NB4 (cell line): ENCODE results near the gene TIAM2.

Source experiments
- DNase-seq: peaks from one replicate; pipeline ENCODE4 v3.0.0; 2010; ENCODE audit warnings: low read depth
- H3K4me3 ChIP-seq: one replicate; pipeline ENCODE4 v1.5.1; 2011; ENCODE audit warnings: mild to moderate bottlenecking, low read depth, low read length, moderate library complexity
- CTCF ChIP-seq: IDR thresholded peaks from one replicate; pipeline ENCODE4 v1.5.1; 2012; ENCODE audit warnings: low read depth, low read length
- MAX ChIP-seq: IDR thresholded peaks from 2 replicates; pipeline ENCODE4 v1.6.1; 2011; ENCODE audit warnings: low read depth, low read length
- MYC ChIP-seq: IDR thresholded peaks from 2 replicates; pipeline ENCODE4 v1.6.1; 2011; ENCODE audit warnings: low read depth, low read length
- POLR2A ChIP-seq: IDR thresholded peaks from 2 replicates; pipeline ENCODE4 v1.6.1; 2011; ENCODE audit warnings: mild to moderate bottlenecking; ENCODE audit not compliant: insufficient read length; ENCODE audit errors: extremely low read depth

TIAM2 gene

GRCh38 chr6:155088856-155089255 is 93.7 kb downstream of the TIAM2 start:
- no peak overlapping the region for H3K4me3 ChIP-seq
- TF ChIP-seq MAX (no peak), POLR2A (no peak), MYC (no peak), CTCF (no peak)
- no peak for DNase-seq

- no peak for DNase-seq
- H3K4me3 ChIP-seq: no peak overlapping the region
- TF ChIP-seq CTCF (no peak), MAX (no peak), POLR2A (no peak), MYC (no peak)
These were observed 94.6 kb downstream of the TIAM2 start for GRCh38 chr6:155089746-155090145.

GRCh38 chr6:155090166-155090565 is 95.1 kb downstream of the TIAM2 start:
- H3K4me3 ChIP-seq: no peak overlapping the region
- TF ChIP-seq CTCF: no peak
- TF ChIP-seq MYC: no peak
- no peak for TF ChIP-seq MAX
- DNase-seq: no peak

GRCh38 chr6:155091756-155092155 is 96.6 kb downstream of the TIAM2 start:
- no peak for TF ChIP-seq MYC
- TF ChIP-seq POLR2A: no peak
- no peak for TF ChIP-seq MAX
- no peak for TF ChIP-seq CTCF
- H3K4me3 ChIP-seq: no peak overlapping the region
- no peak for DNase-seq

GRCh38 chr6:155093430-155093829 is 98.3 kb downstream of the TIAM2 start:
- no peak for DNase-seq
- no peak overlapping the region for H3K4me3 ChIP-seq
- TF ChIP-seq MYC (no peak), MAX (no peak), CTCF (no peak), POLR2A (no peak)

- no peak for DNase-seq
- TF ChIP-seq CTCF: no peak
- no peak for TF ChIP-seq POLR2A
- no peak for TF ChIP-seq MYC
- TF ChIP-seq MAX: no peak
- H3K4me3 ChIP-seq: no peak overlapping the region
These were observed 105.0 kb downstream of the TIAM2 start for GRCh38 chr6:155100087-155100486.
